ENCODE measurements around the gene HAND1.

DNA sequence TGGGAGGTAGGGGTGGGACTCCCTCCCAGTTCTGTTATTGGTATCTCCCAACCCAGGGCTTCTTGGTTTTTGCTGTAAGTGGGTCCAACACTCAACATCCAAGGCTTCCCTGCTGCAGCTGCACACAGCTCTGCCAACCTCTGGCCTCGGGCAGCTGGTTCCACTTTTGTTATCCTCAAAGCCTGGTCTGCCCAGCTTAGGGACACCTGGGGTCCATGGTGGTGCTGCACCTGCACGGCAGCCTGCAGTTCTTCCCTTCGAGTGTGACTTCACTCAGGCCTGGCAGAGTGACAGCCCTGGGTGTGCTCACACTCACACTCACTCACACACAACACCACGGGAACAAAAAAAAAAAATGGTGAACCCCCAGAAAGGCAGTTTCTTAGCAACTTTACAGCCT lies 47.6 kb downstream of the HAND1 start:
- TF ChIP-seq, protein P1, sequence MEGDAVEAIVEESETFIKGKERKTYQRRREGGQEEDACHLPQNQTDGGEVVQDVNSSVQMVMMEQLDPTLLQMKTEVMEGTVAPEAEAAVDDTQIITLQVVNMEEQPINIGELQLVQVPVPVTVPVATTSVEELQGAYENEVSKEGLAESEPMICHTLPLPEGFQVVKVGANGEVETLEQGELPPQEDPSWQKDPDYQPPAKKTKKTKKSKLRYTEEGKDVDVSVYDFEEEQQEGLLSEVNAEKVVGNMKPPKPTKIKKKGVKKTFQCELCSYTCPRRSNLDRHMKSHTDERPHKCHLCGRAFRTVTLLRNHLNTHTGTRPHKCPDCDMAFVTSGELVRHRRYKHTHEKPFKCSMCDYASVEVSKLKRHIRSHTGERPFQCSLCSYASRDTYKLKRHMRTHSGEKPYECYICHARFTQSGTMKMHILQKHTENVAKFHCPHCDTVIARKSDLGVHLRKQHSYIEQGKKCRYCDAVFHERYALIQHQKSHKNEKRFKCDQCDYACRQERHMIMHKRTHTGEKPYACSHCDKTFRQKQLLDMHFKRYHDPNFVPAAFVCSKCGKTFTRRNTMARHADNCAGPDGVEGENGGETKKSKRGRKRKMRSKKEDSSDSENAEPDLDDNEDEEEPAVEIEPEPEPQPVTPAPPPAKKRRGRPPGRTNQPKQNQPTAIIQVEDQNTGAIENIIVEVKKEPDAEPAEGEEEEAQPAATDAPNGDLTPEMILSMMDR (IDR thresholded peaks at IDR 0.05), result no peak
- no peak for TF ChIP-seq POLR2A (IDR thresholded peaks at IDR 0.05)
